CD4-positive, alpha-beta T cell treated with Interleukin-6 at 100 ng/mL for 8 hours (primary cell): ENCODE data around the gene LRRC8C.

Source experiments
- DNase-seq: peaks from one replicate; pipeline ENCODE4 v3.0.0-alpha.2; 2020; ENCODE audit warnings: mixed read lengths, low spot score

Gene LRRC8C

DNA sequence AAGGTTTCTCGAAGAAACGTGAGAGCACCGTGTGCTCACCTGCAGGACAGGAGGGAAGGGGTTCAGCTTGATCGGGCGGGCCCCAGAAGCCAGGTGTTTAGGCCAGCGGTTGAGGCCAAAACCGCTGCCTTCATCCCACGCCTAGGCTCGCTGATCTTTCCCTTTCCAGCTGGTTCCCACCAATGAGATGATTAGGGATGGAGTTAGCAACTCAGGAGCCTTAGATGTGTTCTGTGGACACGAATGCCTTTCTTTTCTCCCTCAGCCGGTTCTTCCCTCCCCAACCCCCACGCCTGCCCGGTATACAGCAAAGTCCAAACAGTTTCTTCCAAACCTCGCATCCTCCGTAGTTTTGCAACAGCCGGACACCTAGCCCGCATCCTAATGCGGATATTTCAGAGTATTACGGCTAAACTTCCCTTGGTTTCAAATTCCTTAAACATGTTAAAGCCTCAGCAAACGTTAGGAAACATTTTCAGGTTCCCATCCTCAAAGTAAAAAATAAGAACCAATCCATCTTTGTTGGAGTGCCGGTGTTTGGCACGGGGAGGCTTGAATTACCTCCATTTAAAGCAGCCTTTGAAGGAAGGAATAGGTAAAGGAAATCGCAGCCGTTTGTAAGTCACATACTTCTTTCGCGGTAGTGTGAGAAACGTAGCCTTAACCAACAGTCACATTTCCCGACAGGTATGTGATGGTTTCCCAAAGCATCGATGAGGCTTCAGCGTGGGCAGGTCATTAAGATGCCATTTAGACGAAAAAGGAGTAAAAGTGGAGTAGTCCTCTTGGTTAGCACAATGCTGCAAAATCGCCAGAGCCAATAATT, 1.1 kb downstream of the LRRC8C start:
- DNase-seq: peak; percentile 27

DNA sequence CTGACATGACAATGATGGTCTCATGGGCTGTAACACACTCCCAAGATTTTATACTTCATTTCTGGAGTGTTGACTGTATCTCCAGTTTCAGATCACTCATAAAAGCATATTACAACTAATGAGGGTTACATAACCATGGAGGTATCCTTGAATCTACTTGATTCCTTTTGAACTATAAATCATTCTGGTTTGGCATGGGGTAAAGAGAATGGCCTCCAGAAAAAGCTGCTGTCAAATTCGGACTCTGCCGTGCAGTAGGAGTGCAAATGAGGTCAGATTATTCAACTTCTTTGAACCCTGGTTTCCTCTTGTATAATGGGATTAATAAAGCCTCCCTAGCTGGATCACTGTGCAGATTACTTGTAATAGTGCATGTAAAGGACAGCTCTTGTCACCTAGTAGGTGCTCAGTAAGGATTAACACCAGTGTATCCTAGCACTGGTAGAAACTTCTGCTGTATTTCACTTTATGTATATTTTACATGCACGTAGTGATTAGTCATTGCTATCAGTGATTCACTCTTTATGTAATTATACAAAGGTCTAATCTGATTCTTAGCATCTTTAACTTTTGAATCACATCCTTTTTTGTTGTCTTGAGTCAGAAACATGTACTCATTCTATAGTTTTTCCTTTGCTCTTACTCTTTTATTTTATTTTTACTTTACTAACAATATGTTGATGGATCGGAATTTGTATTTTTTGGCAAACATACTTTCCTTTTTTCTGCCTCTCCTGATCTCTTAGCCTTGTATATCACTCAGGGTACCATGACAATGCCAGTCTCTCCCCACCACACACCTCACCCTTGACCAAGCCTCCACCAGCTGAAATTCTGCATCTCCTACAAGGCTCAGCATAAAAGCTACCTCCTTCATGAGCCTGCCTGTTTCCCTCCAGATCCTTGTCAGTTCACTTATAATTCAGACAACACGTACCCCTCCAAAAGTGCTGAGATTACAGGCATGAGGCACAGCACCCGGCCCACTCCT, 3.2 kb downstream of the LRRC8C start:
- DNase-seq: no peak

DNA sequence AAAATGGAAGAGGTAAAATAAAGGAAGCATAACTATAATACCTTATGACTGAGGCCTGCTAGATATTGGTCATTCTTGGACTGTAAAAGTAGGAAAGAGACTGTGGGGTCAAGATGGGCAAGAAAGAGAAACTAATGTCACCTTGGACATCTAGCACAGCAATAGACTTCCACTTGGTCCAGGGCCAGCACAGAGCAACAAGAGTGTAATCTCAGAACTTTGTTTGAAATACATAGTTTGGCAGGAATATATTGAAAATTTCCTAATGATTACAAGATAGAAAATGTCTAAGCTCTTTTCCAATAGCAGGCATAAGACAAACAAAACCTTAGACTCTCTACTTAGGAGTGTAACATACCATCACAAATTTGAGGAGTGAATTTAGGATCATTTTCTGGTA, 4.6 kb downstream of the LRRC8C start:
- DNase-seq: no peak

DNA sequence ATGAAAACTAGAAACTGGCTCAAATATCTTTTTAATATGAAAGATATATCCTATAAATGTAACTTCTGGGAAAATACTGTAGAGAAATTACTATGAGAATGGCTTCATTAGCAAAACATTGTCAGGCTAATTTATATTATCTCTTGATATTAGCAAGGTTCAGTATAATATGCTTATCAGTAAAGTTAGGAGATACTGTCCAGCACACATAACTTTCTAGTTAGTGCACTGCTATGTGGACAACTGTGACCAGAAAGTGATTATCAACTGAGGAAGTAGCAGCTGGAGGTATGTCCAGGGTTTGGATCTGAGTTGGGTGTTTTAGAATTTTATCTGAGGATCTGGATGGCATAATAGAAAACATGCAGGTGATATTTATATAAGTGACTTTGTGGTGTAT, 7.5 kb downstream of the LRRC8C start:
- no peak for DNase-seq

DNA sequence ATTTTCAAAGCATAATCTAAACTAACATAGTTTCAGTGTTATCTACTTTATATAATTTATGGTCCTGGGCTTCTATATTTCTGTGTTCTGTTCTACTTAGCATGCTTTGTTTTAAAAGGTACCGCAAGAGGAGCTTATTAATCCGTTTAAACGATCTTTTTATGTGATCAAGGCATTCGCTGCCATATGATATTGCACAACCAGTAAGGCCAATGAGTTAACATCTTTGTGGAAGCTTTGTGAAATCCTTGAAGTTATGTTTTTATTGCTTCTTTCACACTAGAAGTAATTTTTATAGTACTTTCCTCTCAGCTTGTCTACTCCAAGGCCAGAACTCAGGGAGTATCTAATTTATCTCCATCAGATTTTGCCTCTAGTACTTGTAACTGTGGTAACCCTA, 8.9 kb downstream of the LRRC8C start:
- no peak for DNase-seq

DNA sequence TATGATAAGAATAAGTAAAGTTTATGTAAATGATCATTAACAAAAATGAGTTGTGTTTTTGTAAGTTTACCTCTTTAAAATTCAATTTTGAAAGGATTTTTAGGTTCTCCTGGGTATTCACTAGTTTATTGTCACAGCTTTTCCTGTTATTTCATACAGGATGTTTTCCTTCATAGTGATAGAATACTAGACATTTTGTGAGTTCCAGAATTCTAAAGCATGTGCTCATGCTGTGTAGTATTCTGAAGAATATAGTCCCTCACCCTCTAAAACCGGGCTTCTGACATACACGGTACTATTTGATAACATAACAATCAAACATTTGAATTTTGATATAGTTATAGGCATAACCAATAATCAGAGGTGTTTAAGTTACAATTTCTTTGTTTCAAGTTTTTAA, 10.7 kb downstream of the LRRC8C start:
- DNase-seq: no peak

DNA sequence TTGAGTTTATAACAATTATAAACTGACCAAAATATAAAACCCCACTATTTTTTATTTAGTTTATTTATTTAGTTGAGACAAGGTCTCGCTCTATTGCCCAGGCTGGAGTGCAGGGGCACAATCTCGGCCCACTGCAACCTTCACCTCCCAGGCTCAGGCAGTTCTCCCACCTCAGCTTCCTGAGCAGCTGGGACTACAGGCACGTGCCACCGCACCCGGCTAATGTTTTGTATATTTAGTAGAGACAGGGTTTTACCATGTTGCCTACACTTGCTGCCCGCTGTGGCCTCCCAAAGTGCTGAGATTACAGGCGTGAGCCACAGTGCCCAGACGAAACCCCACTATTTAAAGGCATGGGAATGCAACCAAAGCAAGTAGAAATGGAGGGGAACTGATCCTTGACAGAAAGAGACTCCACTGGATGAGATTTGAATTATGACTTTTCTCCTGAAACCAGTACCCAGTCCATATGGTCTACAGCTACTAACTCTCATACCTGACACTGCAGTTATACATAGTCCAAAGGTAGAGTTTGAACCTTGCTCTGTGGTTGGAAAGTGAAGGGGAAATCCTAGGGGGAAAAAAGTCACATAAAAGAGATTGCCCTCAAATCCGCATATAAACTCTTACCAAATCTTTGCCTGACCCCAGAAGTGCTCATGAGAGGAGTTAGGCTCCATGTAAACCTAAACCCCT, 11.3 kb downstream of the LRRC8C start:
- DNase-seq: no peak

GRCh38 chr1:89646259-89646658, 13.3 kb downstream of the LRRC8C start:
- no peak for DNase-seq

DNA sequence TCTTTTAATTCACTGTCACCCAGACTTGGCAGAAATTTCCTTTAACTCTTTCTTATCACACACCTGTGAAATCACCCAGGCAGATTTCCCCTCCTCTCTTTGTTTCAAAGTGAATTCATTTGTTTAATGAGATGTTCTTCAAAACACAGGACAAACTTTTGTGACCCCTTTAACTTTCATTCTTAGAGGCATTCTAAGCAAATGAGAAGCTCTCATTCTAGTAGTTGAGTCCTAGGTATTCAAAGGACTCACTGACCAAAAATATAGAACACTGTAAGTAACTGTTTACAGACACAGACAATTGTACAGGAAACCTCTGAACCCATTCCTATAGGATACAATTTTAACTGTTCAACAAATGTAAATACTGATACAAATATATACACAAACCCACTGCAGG, 16.9 kb downstream of the LRRC8C start:
- no peak for DNase-seq

- DNase-seq: no peak
These were observed 19.5 kb downstream of the LRRC8C start for GRCh38 chr1:89652373-89652772.

GRCh38 chr1:89657886-89658285, 25.0 kb downstream of the LRRC8C start:
- DNase-seq: peak; percentile 66

DNA sequence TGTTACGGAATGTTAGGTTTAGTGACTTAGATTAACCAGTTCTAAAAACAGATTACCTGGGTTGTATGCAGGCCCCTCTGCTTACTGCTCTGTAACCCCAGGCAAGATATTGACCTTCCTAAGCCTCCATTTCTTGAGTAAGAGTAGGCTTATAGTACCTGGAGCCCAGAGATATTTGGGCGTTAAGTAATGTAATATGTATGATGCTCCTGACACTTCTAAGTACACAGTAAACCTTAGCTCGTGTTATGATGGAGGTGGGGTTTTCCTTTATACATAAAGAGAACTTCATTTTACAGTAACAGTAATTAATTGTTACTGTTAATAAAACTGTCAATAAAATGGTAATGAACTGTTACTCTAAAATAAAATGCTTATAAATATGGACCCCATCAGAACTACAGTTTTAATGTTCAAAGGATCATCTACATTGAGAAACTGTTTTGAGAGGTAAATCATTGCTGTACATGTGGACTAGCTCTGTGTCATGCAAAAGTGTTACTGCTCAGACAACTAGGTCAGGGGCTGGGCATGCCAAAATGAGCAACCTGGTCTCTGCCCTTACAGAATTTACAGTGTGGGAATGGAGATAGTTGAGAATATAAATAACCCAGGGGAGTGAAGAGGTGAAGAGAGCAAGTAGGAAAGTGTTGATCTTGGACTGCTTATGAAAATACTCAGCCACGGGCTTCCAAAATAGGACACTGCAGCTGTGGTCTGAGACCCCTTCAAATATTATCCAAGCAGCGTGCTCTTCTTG, 26.6 kb downstream of the LRRC8C start:
- DNase-seq: peak; percentile 42

- DNase-seq: no peak
These were observed 27.5 kb downstream of the LRRC8C start for GRCh38 chr1:89660224-89661061.

GRCh38 chr1:89665941-89666340, 33.0 kb downstream of the LRRC8C start:
- DNase-seq: no peak

- no peak for DNase-seq
These were observed 33.7 kb downstream of the LRRC8C start for GRCh38 chr1:89666640-89667039.

- DNase-seq: no peak
These were observed 34.8 kb downstream of the LRRC8C start for GRCh38 chr1:89667691-89668090.

DNA sequence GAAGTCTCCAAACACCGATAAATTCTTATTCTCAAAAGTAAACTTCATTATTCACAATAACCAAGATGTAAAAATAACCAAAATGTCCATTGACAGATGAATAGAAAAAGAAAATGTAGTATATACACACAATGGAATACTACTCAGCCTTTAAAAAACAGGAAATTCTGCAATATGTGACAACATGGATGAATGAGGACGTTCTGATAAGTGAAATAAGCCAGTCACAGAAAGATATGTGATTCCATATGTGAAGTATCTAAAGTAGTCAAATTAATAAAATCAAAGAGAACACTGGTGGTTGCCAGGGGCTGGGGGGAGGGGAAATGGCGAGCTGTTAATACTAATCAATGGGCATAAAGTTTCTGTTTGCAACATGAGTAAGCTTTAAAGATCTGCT, 36.0 kb downstream of the LRRC8C start:
- no peak for DNase-seq

- DNase-seq: no peak
These were observed 36.5 kb downstream of the LRRC8C start for GRCh38 chr1:89669441-89669840.

DNA sequence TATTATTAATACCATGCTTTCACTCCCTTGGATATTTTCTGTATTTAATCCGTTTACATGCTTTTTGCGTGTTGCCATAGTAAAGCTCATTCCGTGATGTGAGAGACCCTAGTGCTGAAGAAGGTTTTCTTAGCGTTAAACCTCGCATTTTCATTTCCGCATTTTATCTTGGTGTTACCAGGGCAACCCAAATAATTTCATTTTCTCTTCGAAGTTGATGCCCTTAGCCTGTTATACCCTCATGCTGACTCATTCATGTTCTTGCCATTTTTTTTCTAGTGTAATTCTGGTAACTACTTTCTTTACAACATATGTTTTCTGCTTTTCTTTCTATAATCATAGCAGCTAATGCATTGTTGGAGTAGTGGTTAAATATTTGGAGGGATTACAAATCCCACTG, 37.2 kb downstream of the LRRC8C start:
- peak; percentile 40 for DNase-seq

DNA sequence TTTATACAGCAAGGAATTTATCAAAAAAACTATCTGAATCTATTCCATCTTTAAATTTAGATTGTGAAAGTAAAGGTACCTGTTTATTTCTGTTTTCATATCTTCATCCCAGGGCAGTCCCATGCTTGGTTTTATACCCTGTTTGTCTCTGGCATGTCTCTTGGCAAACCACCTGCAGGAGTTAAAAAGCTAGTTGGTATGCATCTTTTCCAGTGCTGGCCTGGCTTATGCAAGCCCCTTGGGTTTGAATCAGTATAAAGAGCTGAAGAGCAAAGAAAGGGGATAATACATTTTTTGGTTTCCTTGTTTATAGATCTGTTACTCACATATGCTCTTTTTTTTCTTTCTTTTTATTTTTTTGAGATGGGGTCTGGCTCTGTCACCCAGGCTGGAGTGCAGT, 37.8 kb downstream of the LRRC8C start:
- no peak for DNase-seq
